GM19372 (cell line): ENCODE results near the gene LDHD.

Experiments used
- ATAC-seq: cut with Tn5 transposase; IDR thresholded peaks from one replicate; pipeline ENCODE4 v1.9.1; 2021; ENCODE audit warnings: mild to moderate bottlenecking, low read depth, moderate library complexity; ENCODE audit not compliant: unreplicated experiment

The LDHD gene

GRCh38 chr16:75083813-75084212, 32.8 kb downstream of the LDHD start:
- ATAC-seq, result no peak

GRCh38 chr16:75081179-75081859, 35.3 kb downstream of the LDHD start:
- ATAC-seq, result no peak

GRCh38 chr16:75080205-75081029, 36.2 kb downstream of the LDHD start:
- no peak for ATAC-seq

- no peak for ATAC-seq
Observed at GRCh38 chr16:75079346-75079926, 37.1 kb downstream of the LDHD start.

GRCh38 chr16:75078886-75079285, 37.7 kb downstream of the LDHD start:
- ATAC-seq, result no peak

GRCh38 chr16:75075688-75076268, 40.8 kb downstream of the LDHD start:
- no peak for ATAC-seq

GRCh38 chr16:75074920-75075687, 41.5 kb downstream of the LDHD start:
- ATAC-seq, result peak; percentile 95

- ATAC-seq, result no peak
Observed at GRCh38 chr16:75074304-75074793, 42.2 kb downstream of the LDHD start.

- ATAC-seq, result no peak
Observed at GRCh38 chr16:75073545-75074303, 42.9 kb downstream of the LDHD start.

- no peak for ATAC-seq
Observed at GRCh38 chr16:75072239-75072947, 44.2 kb downstream of the LDHD start.

- ATAC-seq, result no peak
Observed at GRCh38 chr16:75071621-75072020, 45.0 kb downstream of the LDHD start.

GRCh38 chr16:75070012-75070841, 46.4 kb downstream of the LDHD start:
- ATAC-seq, result no peak

GRCh38 chr16:75068085-75069031, 48.2 kb downstream of the LDHD start:
- no peak for ATAC-seq

- ATAC-seq, result no peak
Observed at GRCh38 chr16:75066861-75067447, 49.6 kb downstream of the LDHD start.

GRCh38 chr16:75065521-75066149, 50.9 kb downstream of the LDHD start:
- ATAC-seq, result no peak

GRCh38 chr16:75065149-75065505, 51.5 kb downstream of the LDHD start:
- ATAC-seq, result no peak
